Mammary epithelial cell (primary cell): Measurements from ENCODE around the gene DNAJC13.

Experiments used
- EZH2 ChIP-seq: IDR thresholded peaks from 2 replicates; pipeline ENCODE4 v1.6.1; 2012; ENCODE audit warnings: low read length, inconsistent platforms, borderline replicate concordance
- TF ChIP-seq, protein P1 (sequence below), 2 donors: IDR thresholded peaks in 1 of 2; conservative IDR thresholded peaks in 1 of 2; 2 replicates each; pipeline ENCODE4 v1.5.1; 2011 to 2012; ENCODE audit warnings: inconsistent platforms in 2 of 2, low read length in 2 of 2, mild to moderate bottlenecking in 2 of 2, control low read depth in 1 of 2, low read depth in 1 of 2; ENCODE audit not compliant: insufficient read depth in 1 of 2; ENCODE audit errors: extremely low read depth in 1 of 2

DNA sequence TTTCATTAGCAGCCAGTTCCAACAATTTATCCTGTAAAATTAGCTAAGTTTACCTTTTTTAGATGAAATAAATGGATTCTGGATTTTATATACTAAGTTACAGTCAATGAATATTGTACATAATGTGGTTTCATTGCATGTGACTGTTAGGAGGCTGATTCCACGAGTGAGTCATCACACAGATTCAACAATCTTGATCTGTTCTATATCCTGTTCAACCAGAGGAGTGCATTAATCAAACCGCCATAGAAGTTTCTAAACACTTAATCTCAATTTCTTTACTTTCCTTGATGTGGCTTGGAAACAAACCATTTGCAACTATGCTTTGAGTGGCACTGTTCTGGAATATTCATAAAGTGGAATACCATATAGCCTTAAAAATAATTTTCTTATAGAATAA, 15.3 kb downstream of the DNAJC13 start:
- TF ChIP-seq EZH2, result no peak
- TF ChIP-seq, protein P1, sequence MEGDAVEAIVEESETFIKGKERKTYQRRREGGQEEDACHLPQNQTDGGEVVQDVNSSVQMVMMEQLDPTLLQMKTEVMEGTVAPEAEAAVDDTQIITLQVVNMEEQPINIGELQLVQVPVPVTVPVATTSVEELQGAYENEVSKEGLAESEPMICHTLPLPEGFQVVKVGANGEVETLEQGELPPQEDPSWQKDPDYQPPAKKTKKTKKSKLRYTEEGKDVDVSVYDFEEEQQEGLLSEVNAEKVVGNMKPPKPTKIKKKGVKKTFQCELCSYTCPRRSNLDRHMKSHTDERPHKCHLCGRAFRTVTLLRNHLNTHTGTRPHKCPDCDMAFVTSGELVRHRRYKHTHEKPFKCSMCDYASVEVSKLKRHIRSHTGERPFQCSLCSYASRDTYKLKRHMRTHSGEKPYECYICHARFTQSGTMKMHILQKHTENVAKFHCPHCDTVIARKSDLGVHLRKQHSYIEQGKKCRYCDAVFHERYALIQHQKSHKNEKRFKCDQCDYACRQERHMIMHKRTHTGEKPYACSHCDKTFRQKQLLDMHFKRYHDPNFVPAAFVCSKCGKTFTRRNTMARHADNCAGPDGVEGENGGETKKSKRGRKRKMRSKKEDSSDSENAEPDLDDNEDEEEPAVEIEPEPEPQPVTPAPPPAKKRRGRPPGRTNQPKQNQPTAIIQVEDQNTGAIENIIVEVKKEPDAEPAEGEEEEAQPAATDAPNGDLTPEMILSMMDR (conservative IDR thresholded peaks at IDR 0.05 in 1 of 2, IDR thresholded peaks at IDR 0.05 in 1 of 2; ENCODE audit: extremely low read depth in 1 of 2, insufficient read depth in 1 of 2, low read depth in 1 of 2, low read length in 2 of 2), result no peak
